ENCODE measurements around the gene PRSS23.

PRSS23 gene

GRCh38 chr11:86787656-86788055 lies 12.7 kb upstream of the PRSS23 start:
- TF ChIP-seq CTCF (IDR thresholded peaks at IDR 0.05; ENCODE audit: low read depth, low read length): no peak
- DNase-seq (ENCODE audit: low read depth in 2 of 2): peak in 1 of 2 donors; percentile 21
- no peak overlapping the region for H3K4me3 ChIP-seq (replicated peaks in 1 of 2; ENCODE audit: low read depth in 2 of 2, low read length in 2 of 2)

GRCh38 chr11:86790195-86790725 lies 10.1 kb upstream of the PRSS23 start:
- H3K4me3 ChIP-seq (replicated peaks in 1 of 2; ENCODE audit: low read depth in 2 of 2, low read length in 2 of 2): no peak overlapping the region
- no peak for TF ChIP-seq CTCF (IDR thresholded peaks at IDR 0.05; ENCODE audit: low read depth, low read length)
- no peak for DNase-seq (ENCODE audit: low read depth in 2 of 2)

- H3K4me3 ChIP-seq (replicated peaks in 1 of 2; ENCODE audit: low read depth in 2 of 2, low read length in 2 of 2): no peak overlapping the region
- DNase-seq (ENCODE audit: low read depth in 2 of 2): no peak
- TF ChIP-seq CTCF (IDR thresholded peaks at IDR 0.05; ENCODE audit: low read depth, low read length): no peak
Observed at GRCh38 chr11:86790867-86791849, 9.2 kb upstream of the PRSS23 start.

- DNase-seq (ENCODE audit: low read depth in 2 of 2): no peak
- H3K4me3 ChIP-seq (replicated peaks in 1 of 2; ENCODE audit: low read depth in 2 of 2, low read length in 2 of 2): no peak overlapping the region
- TF ChIP-seq CTCF (IDR thresholded peaks at IDR 0.05; ENCODE audit: low read depth, low read length): no peak
Observed at GRCh38 chr11:86792150-86792549, 8.2 kb upstream of the PRSS23 start.

- no peak for DNase-seq (ENCODE audit: low read depth in 2 of 2)
- TF ChIP-seq CTCF (IDR thresholded peaks at IDR 0.05; ENCODE audit: low read depth, low read length): no peak
Observed at GRCh38 chr11:86793307-86793706, 7.0 kb upstream of the PRSS23 start.

GRCh38 chr11:86795511-86795910 lies 4.8 kb upstream of the PRSS23 start:
- TF ChIP-seq CTCF (IDR thresholded peaks at IDR 0.05; ENCODE audit: low read depth, low read length): no peak
- H3K4me3 ChIP-seq (replicated peaks in 1 of 2; ENCODE audit: low read depth in 2 of 2, low read length in 2 of 2): no peak overlapping the region
- DNase-seq (ENCODE audit: low read depth in 2 of 2): no peak

More at GRCh38 chr11:86793307-86793706, 7.0 kb upstream of the PRSS23 start:
- no peak overlapping the region for H3K4me3 ChIP-seq (replicated peaks in 1 of 2; ENCODE audit: low read depth in 2 of 2, low read length in 2 of 2)

All from cardiac fibroblast (primary cell).